ENCODE results near the gene MRPS18A. TPM values are rescaled to one million over a fixed set of nuclear protein-coding genes. Genes with fewer than 3 reads are reported as not detected.

MRPS18A gene
- total and polyA plus RNA-seq, 2 experiments from 2014 or later, result 46.1 to 71.1 TPM

- Histone ChIP-seq H3K4me2 (no peak overlapping the region), H3K9me2 (replicated peaks; ENCODE audit: insufficient read depth) (no peaks in the 10 kb centered on the region), H3K9me3 (ENCODE audit: low read depth) (no peaks in the 10 kb centered on the region), H3K27me3 (no peaks in the 10 kb centered on the region), H3K27ac (peak overlapping the region; percentile 53), H4K20me1 (ENCODE audit: insufficient read depth, poor library complexity, severe bottlenecking) (no peaks in the 10 kb centered on the region), H3K36me3 (replicated peaks; ENCODE audit: insufficient read depth, low read depth) (no peaks in the 10 kb centered on the region), H3K4me3 (no peak overlapping the region), H3K4me1 (ENCODE audit: insufficient read depth) (peaks cover 10% of the 10 kb centered on the region), H2AFZ (no peak overlapping the region), H3K79me2 (no peaks in the 10 kb centered on the region)
- DNase-seq (ENCODE audit: low spot score), result no peak
- TF ChIP-seq EZH2phosphoT487 (IDR thresholded peaks at IDR 0.05; ENCODE audit: low read depth, severe bottlenecking, unreplicated experiment) (no peak), EZH2 (IDR thresholded peaks at IDR 0.05; ENCODE audit: borderline replicate concordance) (no peak)
- TF ChIP-seq, protein P1, sequence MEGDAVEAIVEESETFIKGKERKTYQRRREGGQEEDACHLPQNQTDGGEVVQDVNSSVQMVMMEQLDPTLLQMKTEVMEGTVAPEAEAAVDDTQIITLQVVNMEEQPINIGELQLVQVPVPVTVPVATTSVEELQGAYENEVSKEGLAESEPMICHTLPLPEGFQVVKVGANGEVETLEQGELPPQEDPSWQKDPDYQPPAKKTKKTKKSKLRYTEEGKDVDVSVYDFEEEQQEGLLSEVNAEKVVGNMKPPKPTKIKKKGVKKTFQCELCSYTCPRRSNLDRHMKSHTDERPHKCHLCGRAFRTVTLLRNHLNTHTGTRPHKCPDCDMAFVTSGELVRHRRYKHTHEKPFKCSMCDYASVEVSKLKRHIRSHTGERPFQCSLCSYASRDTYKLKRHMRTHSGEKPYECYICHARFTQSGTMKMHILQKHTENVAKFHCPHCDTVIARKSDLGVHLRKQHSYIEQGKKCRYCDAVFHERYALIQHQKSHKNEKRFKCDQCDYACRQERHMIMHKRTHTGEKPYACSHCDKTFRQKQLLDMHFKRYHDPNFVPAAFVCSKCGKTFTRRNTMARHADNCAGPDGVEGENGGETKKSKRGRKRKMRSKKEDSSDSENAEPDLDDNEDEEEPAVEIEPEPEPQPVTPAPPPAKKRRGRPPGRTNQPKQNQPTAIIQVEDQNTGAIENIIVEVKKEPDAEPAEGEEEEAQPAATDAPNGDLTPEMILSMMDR (IDR thresholded peaks at IDR 0.05; ENCODE audit: poor library complexity), result no peak
- 89% methylated on average over 7 of the region's 7 CpGs for WGBS (ENCODE audit: low lambda C conversion rate, missing lambda C conversion rate)
Measured at GRCh38 chr6:43725643-43726580, 38.3 kb upstream of the MRPS18A start.

DNA sequence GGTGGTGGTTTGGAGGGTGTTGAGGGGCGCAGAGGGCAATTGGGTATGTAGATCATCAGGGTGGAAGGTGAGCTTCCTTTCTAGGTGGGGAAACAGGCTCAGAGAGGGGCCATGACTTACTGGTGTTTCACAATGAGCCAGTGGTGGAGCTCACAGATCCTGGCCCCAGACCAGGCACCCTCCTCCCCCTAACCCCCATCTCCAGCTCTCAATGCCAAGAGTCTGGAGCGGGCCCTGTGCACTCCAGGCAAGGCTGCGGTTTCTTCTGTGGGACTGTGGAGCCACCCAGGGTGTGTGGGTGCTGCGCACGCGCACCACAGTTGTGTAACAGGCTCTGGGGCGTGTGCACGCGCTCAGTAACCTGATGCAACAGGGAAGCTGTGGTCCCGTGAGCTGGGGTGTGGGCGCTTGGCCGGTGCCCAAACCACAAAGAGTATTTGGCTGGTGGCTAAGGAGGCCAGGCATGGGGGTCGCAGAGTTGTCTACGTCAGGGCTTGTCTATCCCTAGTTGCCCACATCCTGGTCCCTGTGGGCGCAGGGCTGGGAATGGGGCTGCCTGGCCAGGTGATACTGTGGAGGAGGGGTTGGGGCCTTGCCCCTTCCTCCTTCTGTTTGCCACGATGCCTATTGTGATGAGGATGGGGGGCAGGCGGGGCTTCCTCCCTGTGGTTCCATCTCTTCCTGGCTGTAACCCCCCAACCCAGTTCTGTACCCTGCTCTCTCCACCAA, 37.5 kb upstream of the MRPS18A start:
- no peaks in the 10 kb centered on the region for H3K36me3 ChIP-seq (replicated peaks; ENCODE audit: insufficient read depth, low read depth)
- no peak overlapping the region for H3K4me3 ChIP-seq
- no peaks in the 10 kb centered on the region for H4K20me1 ChIP-seq (ENCODE audit: insufficient read depth, poor library complexity, severe bottlenecking)
- H2AFZ ChIP-seq, result no peak overlapping the region
- WGBS (ENCODE audit: low lambda C conversion rate, missing lambda C conversion rate), result 57% methylated on average over 17 of the region's 17 CpGs
- TF ChIP-seq EZH2 (IDR thresholded peaks at IDR 0.05; ENCODE audit: borderline replicate concordance), result no peak
- no peak for TF ChIP-seq EZH2phosphoT487 (IDR thresholded peaks at IDR 0.05; ENCODE audit: low read depth, severe bottlenecking, unreplicated experiment)
- TF ChIP-seq, protein P1 (IDR thresholded peaks at IDR 0.05; ENCODE audit: poor library complexity), result no peak
- no peak overlapping the region for H3K4me2 ChIP-seq
- no peaks in the 10 kb centered on the region for H3K9me2 ChIP-seq (replicated peaks; ENCODE audit: insufficient read depth)
- H3K79me2 ChIP-seq, result no peaks in the 10 kb centered on the region
- H3K4me1 ChIP-seq (ENCODE audit: insufficient read depth), result peaks cover 10% of the 10 kb centered on the region
- no peaks in the 10 kb centered on the region for H3K27me3 ChIP-seq
- no peaks in the 10 kb centered on the region for H3K9me3 ChIP-seq (ENCODE audit: low read depth)
- peak overlapping the region; percentile 53 for H3K27ac ChIP-seq
- peak; percentile 83 for DNase-seq (ENCODE audit: low spot score)

DNA sequence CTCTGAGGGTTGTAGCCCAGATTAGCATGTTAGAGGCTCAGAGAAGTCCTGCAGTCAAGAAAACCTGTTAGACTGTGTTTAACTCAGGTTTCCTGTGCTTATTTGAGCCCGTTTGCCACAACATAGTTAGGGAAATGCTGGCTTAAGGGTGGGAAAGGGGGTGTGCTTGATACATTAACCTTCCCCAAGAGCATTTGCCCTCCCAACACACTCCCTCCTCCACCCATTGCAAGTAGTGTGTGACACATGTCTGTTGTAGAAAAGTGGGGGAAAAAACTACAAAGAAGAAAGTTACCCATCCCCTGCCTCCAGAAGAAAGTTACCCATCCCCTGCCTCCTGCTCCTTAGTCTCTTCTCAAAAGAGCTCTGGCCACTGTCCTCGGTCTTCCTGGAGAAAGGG, 36.8 kb upstream of the MRPS18A start:
- TF ChIP-seq EZH2phosphoT487 (IDR thresholded peaks at IDR 0.05; ENCODE audit: low read depth, severe bottlenecking, unreplicated experiment) (no peak), EZH2 (IDR thresholded peaks at IDR 0.05; ENCODE audit: borderline replicate concordance) (no peak)
- TF ChIP-seq, protein P1 (IDR thresholded peaks at IDR 0.05; ENCODE audit: poor library complexity), result no peak
- no peaks in the 10 kb centered on the region for H3K36me3 ChIP-seq (replicated peaks; ENCODE audit: insufficient read depth, low read depth)
- H3K27me3 ChIP-seq, result no peaks in the 10 kb centered on the region
- no peaks in the 10 kb centered on the region for H3K9me3 ChIP-seq (ENCODE audit: low read depth)
- H3K9me2 ChIP-seq (replicated peaks; ENCODE audit: insufficient read depth), result no peaks in the 10 kb centered on the region
- H3K4me1 ChIP-seq (ENCODE audit: insufficient read depth), result peaks cover 10% of the 10 kb centered on the region
- 76% methylated on average over 2 of the region's 2 CpGs for WGBS (ENCODE audit: low lambda C conversion rate, missing lambda C conversion rate)
- no peak overlapping the region for H2AFZ ChIP-seq
- no peak overlapping the region for H3K4me2 ChIP-seq
- H3K27ac ChIP-seq, result no peak overlapping the region
- H3K79me2 ChIP-seq, result no peaks in the 10 kb centered on the region
- no peak for DNase-seq (ENCODE audit: low spot score)
- no peak overlapping the region for H3K4me3 ChIP-seq
- H4K20me1 ChIP-seq (ENCODE audit: insufficient read depth, poor library complexity, severe bottlenecking), result no peaks in the 10 kb centered on the region
